ENCODE results near the gene INO80E.
"Not testable (repeated sequence)": the region's sequence is repeated elsewhere in the genome, so short reads cannot be mapped to it uniquely, and the experiment has no call there.

DNA sequence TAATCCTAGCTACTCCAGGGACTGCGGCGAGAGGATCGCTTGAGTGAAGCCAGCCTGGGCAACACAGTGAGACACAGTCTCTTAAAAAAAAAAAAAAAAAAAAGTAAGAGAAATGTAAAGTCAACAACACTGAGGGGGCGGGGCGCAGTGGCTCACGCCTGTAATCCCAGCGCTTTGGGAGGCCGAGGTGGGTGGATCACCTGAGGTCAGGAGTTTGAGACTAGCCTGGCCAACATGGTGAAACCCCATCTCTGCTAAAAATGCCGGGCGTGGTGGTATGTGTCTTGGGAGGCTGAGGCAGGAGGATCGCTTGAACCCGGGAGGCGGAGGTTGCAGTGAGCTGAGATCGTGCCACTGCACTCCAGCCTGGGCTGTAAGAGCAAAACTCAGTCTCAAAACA is 16.6 kb downstream of the INO80E start:
- TF ChIP-seq, protein P1, sequence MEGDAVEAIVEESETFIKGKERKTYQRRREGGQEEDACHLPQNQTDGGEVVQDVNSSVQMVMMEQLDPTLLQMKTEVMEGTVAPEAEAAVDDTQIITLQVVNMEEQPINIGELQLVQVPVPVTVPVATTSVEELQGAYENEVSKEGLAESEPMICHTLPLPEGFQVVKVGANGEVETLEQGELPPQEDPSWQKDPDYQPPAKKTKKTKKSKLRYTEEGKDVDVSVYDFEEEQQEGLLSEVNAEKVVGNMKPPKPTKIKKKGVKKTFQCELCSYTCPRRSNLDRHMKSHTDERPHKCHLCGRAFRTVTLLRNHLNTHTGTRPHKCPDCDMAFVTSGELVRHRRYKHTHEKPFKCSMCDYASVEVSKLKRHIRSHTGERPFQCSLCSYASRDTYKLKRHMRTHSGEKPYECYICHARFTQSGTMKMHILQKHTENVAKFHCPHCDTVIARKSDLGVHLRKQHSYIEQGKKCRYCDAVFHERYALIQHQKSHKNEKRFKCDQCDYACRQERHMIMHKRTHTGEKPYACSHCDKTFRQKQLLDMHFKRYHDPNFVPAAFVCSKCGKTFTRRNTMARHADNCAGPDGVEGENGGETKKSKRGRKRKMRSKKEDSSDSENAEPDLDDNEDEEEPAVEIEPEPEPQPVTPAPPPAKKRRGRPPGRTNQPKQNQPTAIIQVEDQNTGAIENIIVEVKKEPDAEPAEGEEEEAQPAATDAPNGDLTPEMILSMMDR (IDR thresholded peaks at IDR 0.05), result not testable (repeated sequence)
- not testable (repeated sequence) for TF ChIP-seq POLR2A, EP300 (IDR thresholded peaks at IDR 0.05)

Measured in ovary (tissue), 3 donors.